Liver (tissue), 3 donors: ENCODE data around the gene AKR1C2.

ENCODE experiments used
- CTCF ChIP-seq: fragments of 150-350 bp; IDR thresholded peaks from 2 replicates; pipeline ENCODE4 v1.5.1; 2017; ENCODE audit warnings: improper control_type of control experiment, low read depth, low read length; ENCODE audit not compliant: missing input control
- FOXA1 ChIP-seq: IDR thresholded peaks from 2 replicates; pipeline ENCODE4 v1.6.1; 2016; ENCODE audit warnings: antibody characterized with exemption
- HNF4A ChIP-seq, 2 donors: conservative IDR thresholded peaks; 2 replicates each; pipeline ENCODE4 v1.6.1; 2016; ENCODE audit warnings: antibody characterized with exemption in 2 of 2, mild to moderate bottlenecking in 2 of 2
- JUND ChIP-seq, 2 donors: IDR thresholded peaks; 2 replicates each; pipeline ENCODE4 v1.6.1; 2016; ENCODE audit warnings: antibody characterized with exemption in 2 of 2
- MAX ChIP-seq: IDR thresholded peaks from 2 replicates; pipeline ENCODE4 v1.6.1; 2016; ENCODE audit warnings: antibody characterized with exemption
- RAD21 ChIP-seq, 2 donors: IDR thresholded peaks; 2 replicates each; pipeline ENCODE4 v1.6.1; 2016; ENCODE audit warnings: antibody characterized with exemption in 2 of 2, mild to moderate bottlenecking in 2 of 2
- REST ChIP-seq: IDR thresholded peaks from 2 replicates; pipeline ENCODE4 v1.6.1; 2016; ENCODE audit warnings: antibody characterized with exemption, mild to moderate bottlenecking
- SP1 ChIP-seq: IDR thresholded peaks from 2 replicates; pipeline ENCODE4 v1.6.1; 2018; ENCODE audit warnings: antibody characterized with exemption, mild to moderate bottlenecking
- YY1 ChIP-seq: IDR thresholded peaks from 2 replicates; pipeline ENCODE4 v1.6.1; 2016; ENCODE audit warnings: antibody characterized with exemption, mild to moderate bottlenecking
- donor health status: healthy.
- donor health status: healthy.

GRCh38 chr10:4998671-4999070 lies 5.0 kb downstream of the AKR1C2 start:
- no peak for TF ChIP-seq RAD21 (IDR thresholded peaks at IDR 0.05)
- TF ChIP-seq MAX = no peak
- TF ChIP-seq CTCF = no peak
- no peak for TF ChIP-seq JUND (IDR thresholded peaks at IDR 0.05)
- TF ChIP-seq FOXA1 = no peak
- TF ChIP-seq HNF4A (conservative IDR thresholded peaks at IDR 0.05) = no peak
- no peak for TF ChIP-seq YY1
- no peak for TF ChIP-seq SP1
- no peak for TF ChIP-seq REST
